Measurements from ENCODE around the gene CRYBG1. TPM values are rescaled to one million over a fixed set of nuclear protein-coding genes. Genes with fewer than 3 reads are reported as not detected.
A peak's percentile ranks its signal among the peaks of the same experiment; 100 is the strongest.

The CRYBG1 gene
- polyA plus RNA-seq, 2 of the 4 experiments (the other 2 are of a cell fraction): 0.31 to 0.37 TPM

DNA sequence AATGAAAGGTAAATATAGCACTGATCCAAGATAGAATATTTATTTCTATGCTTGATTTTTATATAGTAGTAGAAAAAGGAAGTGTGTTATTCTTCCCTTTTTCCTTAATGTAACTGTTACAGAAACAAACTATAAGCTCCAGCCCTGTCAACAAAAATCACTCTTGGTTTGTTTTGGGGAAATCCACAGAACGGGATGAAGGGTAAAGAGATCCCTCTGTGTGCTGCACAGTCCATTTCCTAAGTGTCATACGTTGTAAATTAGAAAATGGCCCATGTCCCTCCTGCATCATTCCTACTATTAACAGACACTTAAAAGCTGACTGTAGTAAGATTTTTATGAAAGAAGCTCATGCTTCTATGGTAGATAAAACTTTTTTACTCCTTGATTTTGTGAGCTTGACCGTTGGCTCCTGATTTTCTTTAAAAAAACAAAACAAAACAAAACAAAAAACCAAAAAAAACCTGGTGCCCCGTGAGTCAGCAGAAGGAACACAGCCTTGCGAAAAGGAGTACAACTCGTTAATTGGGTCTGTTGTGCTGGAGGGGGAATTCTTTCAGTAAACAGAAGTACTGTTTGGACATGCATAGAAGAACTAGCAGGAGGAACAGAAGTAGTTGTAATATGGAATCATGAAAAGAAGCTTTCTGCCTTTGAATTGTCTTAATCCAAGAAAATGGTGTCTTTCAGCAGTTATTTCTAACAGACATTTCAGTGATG is 201.3 kb downstream of the CRYBG1 start:
- no peak for ATAC-seq
- WGBS (ENCODE audit: missing lambda C conversion rate): 59% methylated on average over 6 of the region's 6 CpGs
- Histone ChIP-seq H3K4me2 (peak overlapping the region; percentile 41), H3K4me1 (peaks cover 37% of the 10 kb centered on the region), H3K4me3 (no peak overlapping the region), H3K9me3 (no peaks in the 10 kb centered on the region), H3K27ac (peak overlapping the region in 1 of 2 experiments; percentile 61; a peak in 3 of 6 replicates)
- no peak for TF ChIP-seq MAZ (IDR thresholded peaks at IDR 0.05; ENCODE audit: borderline replicate concordance, low read depth, low read length)
- no peak for TF ChIP-seq FOSL2 (IDR thresholded peaks at IDR 0.05)
- no peak for TF ChIP-seq FOSL2 (CRISPR knock-in tag; IDR thresholded peaks at IDR 0.05)
- TF ChIP-seq, protein P1, sequence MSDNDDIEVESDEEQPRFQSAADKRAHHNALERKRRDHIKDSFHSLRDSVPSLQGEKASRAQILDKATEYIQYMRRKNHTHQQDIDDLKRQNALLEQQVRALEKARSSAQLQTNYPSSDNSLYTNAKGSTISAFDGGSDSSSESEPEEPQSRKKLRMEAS (IDR thresholded peaks at IDR 0.05): no peak
- TF ChIP-seq, protein P2, sequence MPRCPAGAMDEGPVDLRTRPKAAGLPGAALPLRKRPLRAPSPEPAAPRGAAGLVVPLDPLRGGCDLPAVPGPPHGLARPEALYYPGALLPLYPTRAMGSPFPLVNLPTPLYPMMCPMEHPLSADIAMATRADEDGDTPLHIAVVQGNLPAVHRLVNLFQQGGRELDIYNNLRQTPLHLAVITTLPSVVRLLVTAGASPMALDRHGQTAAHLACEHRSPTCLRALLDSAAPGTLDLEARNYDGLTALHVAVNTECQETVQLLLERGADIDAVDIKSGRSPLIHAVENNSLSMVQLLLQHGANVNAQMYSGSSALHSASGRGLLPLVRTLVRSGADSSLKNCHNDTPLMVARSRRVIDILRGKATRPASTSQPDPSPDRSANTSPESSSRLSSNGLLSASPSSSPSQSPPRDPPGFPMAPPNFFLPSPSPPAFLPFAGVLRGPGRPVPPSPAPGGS (IDR thresholded peaks at IDR 0.05): no peak
- TF ChIP-seq HOXA7 (CRISPR knock-in tag; IDR thresholded peaks at IDR 0.05): no peak
- no peak for TF ChIP-seq RARB (CRISPR knock-in tag; IDR thresholded peaks at IDR 0.05)
- no peak for TF ChIP-seq KDM1A (IDR thresholded peaks at IDR 0.05; ENCODE audit: low read depth)
- TF ChIP-seq JUNB (IDR thresholded peaks at IDR 0.05): no peak
- TF ChIP-seq CBX2 (IDR thresholded peaks at IDR 0.05; ENCODE audit: borderline replicate concordance, low read depth): no peak
- no peak for TF ChIP-seq BHLHE40 (IDR thresholded peaks at IDR 0.05; ENCODE audit: low read depth, low read length)
- TF ChIP-seq MAFK (IDR thresholded peaks at IDR 0.05; ENCODE audit: partially characterized antibody): no peak
- no peak for TF ChIP-seq RCOR1 (IDR thresholded peaks at IDR 0.05; ENCODE audit: low read depth, low read length)
- TF ChIP-seq RNF2 (IDR thresholded peaks at IDR 0.05; ENCODE audit: borderline replicate concordance, low read depth): no peak
- TF ChIP-seq, protein P3, sequence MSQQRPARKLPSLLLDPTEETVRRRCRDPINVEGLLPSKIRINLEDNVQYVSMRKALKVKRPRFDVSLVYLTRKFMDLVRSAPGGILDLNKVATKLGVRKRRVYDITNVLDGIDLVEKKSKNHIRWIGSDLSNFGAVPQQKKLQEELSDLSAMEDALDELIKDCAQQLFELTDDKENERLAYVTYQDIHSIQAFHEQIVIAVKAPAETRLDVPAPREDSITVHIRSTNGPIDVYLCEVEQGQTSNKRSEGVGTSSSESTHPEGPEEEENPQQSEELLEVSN (IDR thresholded peaks at IDR 0.05; ENCODE audit: borderline replicate concordance, low read depth): no peak
- TF ChIP-seq, protein P4, sequence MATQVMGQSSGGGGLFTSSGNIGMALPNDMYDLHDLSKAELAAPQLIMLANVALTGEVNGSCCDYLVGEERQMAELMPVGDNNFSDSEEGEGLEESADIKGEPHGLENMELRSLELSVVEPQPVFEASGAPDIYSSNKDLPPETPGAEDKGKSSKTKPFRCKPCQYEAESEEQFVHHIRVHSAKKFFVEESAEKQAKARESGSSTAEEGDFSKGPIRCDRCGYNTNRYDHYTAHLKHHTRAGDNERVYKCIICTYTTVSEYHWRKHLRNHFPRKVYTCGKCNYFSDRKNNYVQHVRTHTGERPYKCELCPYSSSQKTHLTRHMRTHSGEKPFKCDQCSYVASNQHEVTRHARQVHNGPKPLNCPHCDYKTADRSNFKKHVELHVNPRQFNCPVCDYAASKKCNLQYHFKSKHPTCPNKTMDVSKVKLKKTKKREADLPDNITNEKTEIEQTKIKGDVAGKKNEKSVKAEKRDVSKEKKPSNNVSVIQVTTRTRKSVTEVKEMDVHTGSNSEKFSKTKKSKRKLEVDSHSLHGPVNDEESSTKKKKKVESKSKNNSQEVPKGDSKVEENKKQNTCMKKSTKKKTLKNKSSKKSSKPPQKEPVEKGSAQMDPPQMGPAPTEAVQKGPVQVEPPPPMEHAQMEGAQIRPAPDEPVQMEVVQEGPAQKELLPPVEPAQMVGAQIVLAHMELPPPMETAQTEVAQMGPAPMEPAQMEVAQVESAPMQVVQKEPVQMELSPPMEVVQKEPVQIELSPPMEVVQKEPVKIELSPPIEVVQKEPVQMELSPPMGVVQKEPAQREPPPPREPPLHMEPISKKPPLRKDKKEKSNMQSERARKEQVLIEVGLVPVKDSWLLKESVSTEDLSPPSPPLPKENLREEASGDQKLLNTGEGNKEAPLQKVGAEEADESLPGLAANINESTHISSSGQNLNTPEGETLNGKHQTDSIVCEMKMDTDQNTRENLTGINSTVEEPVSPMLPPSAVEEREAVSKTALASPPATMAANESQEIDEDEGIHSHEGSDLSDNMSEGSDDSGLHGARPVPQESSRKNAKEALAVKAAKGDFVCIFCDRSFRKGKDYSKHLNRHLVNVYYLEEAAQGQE (IDR thresholded peaks at IDR 0.05): no peak
- no peak for TF ChIP-seq SMC3 (IDR thresholded peaks at IDR 0.05)
- TF ChIP-seq CEBPB (IDR thresholded peaks at IDR 0.05): no peak
- no peak for TF ChIP-seq HEYL (CRISPR knock-in tag; IDR thresholded peaks at IDR 0.05)
- no peak for TF ChIP-seq RFX5 (IDR thresholded peaks at IDR 0.05)
- FAIRE-seq: no peak
- CTCF ChIA-PET: interaction anchor here (0.8 to 17.8 kb wide), 12 partner anchors 8 to 418 kb away, joined by 3 to 195 read pairs (median 4); no protein-coding TSS in a partner anchor
- POLR2A ChIA-PET: no interaction called here
- no peak for DNase-seq (ENCODE audit: low read depth in 1 of 2, low spot score in 1 of 2)

DNA sequence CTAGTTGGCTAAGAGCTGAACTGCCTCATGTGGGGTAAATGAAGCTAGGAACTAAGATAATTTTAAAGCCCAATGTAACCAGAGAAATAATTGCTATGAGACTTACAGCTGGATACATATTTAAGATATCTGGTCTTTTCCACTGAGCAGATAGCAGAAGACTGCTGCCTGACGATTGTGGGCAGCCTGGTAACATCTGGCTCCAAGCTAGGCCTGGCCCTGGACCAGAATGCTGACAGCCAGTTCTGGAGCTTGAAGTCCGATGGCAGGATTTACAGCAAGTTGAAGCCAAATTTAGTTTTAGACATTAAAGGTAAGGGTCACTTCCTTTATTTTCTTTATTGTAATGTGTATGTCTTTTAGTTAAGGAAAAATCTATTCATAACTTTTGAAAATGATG is 203.1 kb downstream of the CRYBG1 start:
- DNase-seq (ENCODE audit: low read depth in 1 of 2, low spot score in 1 of 2): no peak
- FAIRE-seq: no peak
- ATAC-seq: no peak
- Histone ChIP-seq H3K4me3 (no peak overlapping the region), H3K27ac (0 out of 6 replicates have a peak overlapping the region, but pooled peaks of 1 of the 2 experiments have one; percentile 32), H3K4me2 (no peak overlapping the region), H3K9me3 (no peaks in the 10 kb centered on the region), H3K4me1 (peaks cover 27% of the 10 kb centered on the region)
- WGBS (ENCODE audit: missing lambda C conversion rate): 92% methylated on average over 2 of the region's 2 CpGs
- POLR2A ChIA-PET: no interaction called here
- TF ChIP-seq NFE2L2 (conservative IDR thresholded peaks at IDR 0.05; ENCODE audit: low read length) (no peak), CHD4 (IDR thresholded peaks at IDR 0.05; ENCODE audit: borderline replicate concordance) (no peak), HOXB5 (CRISPR knock-in tag; IDR thresholded peaks at IDR 0.05) (no peak), KDM1A (IDR thresholded peaks at IDR 0.05; ENCODE audit: low read depth) (no peak), KDM5A (IDR thresholded peaks at IDR 0.05) (no peak), HEYL (CRISPR knock-in tag; IDR thresholded peaks at IDR 0.05) (no peak), EHMT2 (IDR thresholded peaks at IDR 0.05; ENCODE audit: low read depth) (no peak), NR3C1 (IDR thresholded peaks at IDR 0.05) (no peak), ZC3H11A (IDR thresholded peaks at IDR 0.05) (no peak), TFCP2L1 (CRISPR knock-in tag; IDR thresholded peaks at IDR 0.05) (no peak), CEBPB (IDR thresholded peaks at IDR 0.05) (no peak), RFX5 (IDR thresholded peaks at IDR 0.05) (no peak), CHD2 (IDR thresholded peaks at IDR 0.05; ENCODE audit: low read length, partially characterized antibody) (no peak)
- CTCF ChIA-PET: interaction anchor here (0.8 to 17.8 kb wide), 10 partner anchors 18 to 1200 kb away, joined by 3 to 195 read pairs (median 4); no protein-coding TSS in a partner anchor

Measured in A549 (cell line).